ENCODE measurements around the gene FABP1. TPM values are rescaled to one million over a fixed set of nuclear protein-coding genes. Genes with fewer than 3 reads are reported as not detected.

The FABP1 gene
- total and polyA plus RNA-seq, 2 of the 4 experiments (the other 2 are of a cell fraction) = not detected

GRCh38 chr2:88133875-88134274 lies 6.0 kb upstream of the FABP1 start:
- BruUV-seq (replicated peaks) = no TSS peak
- no peak overlapping the region for H4K91ac ChIP-seq (ENCODE audit: insufficient read depth, low read depth, low read length)
- no peaks in the 10 kb centered on the region for H3K79me1 ChIP-seq (ENCODE audit: low read depth in 1 of 2, low read length in 2 of 2)
- no peaks in the 10 kb centered on the region; the same call in none of the 2 replicates for H3K27me3 ChIP-seq (ENCODE audit: control insufficient read depth, insufficient read depth, low read length)
- no peak overlapping the region for H3K27ac ChIP-seq (ENCODE audit: insufficient read depth, low read length)
- no peak overlapping the region for H2AFZ ChIP-seq (replicated peaks; ENCODE audit: low read length, poor library complexity)
- H2AK9ac ChIP-seq (replicated peaks; ENCODE audit: low read depth, low read length, poor library complexity) = no peak overlapping the region
- no peak overlapping the region for H3K4me2 ChIP-seq (ENCODE audit: low read depth, low read length)
- no CpG with 5 or more reads among the region's 3 CpGs for WGBS, 2 experiments (ENCODE audit: extremely low coverage in 2 of 2, insufficient read length in 1 of 2)
- H3K4me1 ChIP-seq (ENCODE audit: control insufficient read depth, insufficient read depth, low read length) = no peaks in the 10 kb centered on the region
- no peaks in the 10 kb centered on the region for H3K9me1 ChIP-seq (ENCODE audit: insufficient read depth, low read length)
- ATAC-seq (ENCODE audit: low read depth) (no peak), DNase-seq (no peak)
- no peak for TF ChIP-seq RFX5 (IDR thresholded peaks at IDR 0.05; ENCODE audit: low read depth, low read length)
- TF ChIP-seq MXI1 (IDR thresholded peaks at IDR 0.05; ENCODE audit: borderline replicate concordance, low read depth, low read length) = no peak
- no peak for TF ChIP-seq BHLHE40 (IDR thresholded peaks at IDR 0.05; ENCODE audit: low read depth, low read length)
- no peak for TF ChIP-seq SMC3 (IDR thresholded peaks at IDR 0.05; ENCODE audit: low read depth, low read length)
- TF ChIP-seq, protein P1, sequence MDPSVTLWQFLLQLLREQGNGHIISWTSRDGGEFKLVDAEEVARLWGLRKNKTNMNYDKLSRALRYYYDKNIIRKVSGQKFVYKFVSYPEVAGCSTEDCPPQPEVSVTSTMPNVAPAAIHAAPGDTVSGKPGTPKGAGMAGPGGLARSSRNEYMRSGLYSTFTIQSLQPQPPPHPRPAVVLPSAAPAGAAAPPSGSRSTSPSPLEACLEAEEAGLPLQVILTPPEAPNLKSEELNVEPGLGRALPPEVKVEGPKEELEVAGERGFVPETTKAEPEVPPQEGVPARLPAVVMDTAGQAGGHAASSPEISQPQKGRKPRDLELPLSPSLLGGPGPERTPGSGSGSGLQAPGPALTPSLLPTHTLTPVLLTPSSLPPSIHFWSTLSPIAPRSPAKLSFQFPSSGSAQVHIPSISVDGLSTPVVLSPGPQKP (IDR thresholded peaks at IDR 0.05; ENCODE audit: borderline replicate concordance, low read depth, low read length) = no peak
- TF ChIP-seq POLR2A (IDR thresholded peaks at IDR 0.05; ENCODE audit: low read depth, low read length) = no peak
- no peak for TF ChIP-seq CEBPB (IDR thresholded peaks at IDR 0.05; ENCODE audit: low read depth, low read length)
- no peak for TF ChIP-seq RAD21 (IDR thresholded peaks at IDR 0.05; ENCODE audit: low read length)
- TF ChIP-seq NFE2L2 (IDR thresholded peaks at IDR 0.05; ENCODE audit: low read depth, low read length) = no peak
- no peak for TF ChIP-seq FOS (IDR thresholded peaks at IDR 0.05; ENCODE audit: low read depth, low read length)
- TF ChIP-seq MAZ (IDR thresholded peaks at IDR 0.05; ENCODE audit: borderline replicate concordance, low read depth, low read length) = no peak
- no peak for TF ChIP-seq CTCF (conservative IDR thresholded peaks at IDR 0.05; ENCODE audit: low read depth, low read length)
- TF ChIP-seq CHD1 (IDR thresholded peaks at IDR 0.05; ENCODE audit: low read depth, low read length) = no peak
- TF ChIP-seq, protein P2, sequence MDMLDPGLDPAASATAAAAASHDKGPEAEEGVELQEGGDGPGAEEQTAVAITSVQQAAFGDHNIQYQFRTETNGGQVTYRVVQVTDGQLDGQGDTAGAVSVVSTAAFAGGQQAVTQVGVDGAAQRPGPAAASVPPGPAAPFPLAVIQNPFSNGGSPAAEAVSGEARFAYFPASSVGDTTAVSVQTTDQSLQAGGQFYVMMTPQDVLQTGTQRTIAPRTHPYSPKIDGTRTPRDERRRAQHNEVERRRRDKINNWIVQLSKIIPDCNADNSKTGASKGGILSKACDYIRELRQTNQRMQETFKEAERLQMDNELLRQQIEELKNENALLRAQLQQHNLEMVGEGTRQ (IDR thresholded peaks at IDR 0.05; ENCODE audit: low read depth, low read length) = no peak
- TF ChIP-seq RCOR1 (IDR thresholded peaks at IDR 0.05; ENCODE audit: insufficient replicate concordance, low read length) = no peak
- TF ChIP-seq MAFK (IDR thresholded peaks at IDR 0.05; ENCODE audit: low read depth, low read length) = no peak
- H3K56ac ChIP-seq (ENCODE audit: extremely low read depth, insufficient read depth, low read length) = no peak overlapping the region
- no peaks in the 10 kb centered on the region for H4K20me1 ChIP-seq (ENCODE audit: insufficient read depth, low read length)
- no peak overlapping the region for H2AK5ac ChIP-seq (ENCODE audit: low read depth, low read length)
- dilution Hi-C loops (cut with HindIII; ENCODE audit: low sequenced_read_pairs, unreplicated experiment) = no loop called here
- no peaks in the 10 kb centered on the region for H3K36me3 ChIP-seq (ENCODE audit: control insufficient read depth, insufficient read depth, low read length)
- H2BK120ac ChIP-seq (ENCODE audit: low read depth, low read length) = no peak overlapping the region
- no peak overlapping the region for H3K14ac ChIP-seq (replicated peaks; ENCODE audit: low read depth, low read length)
- H2BK5ac ChIP-seq (ENCODE audit: low read depth, low read length, poor library complexity, severe bottlenecking) = no peak overlapping the region
- H3K4me3 ChIP-seq (ENCODE audit: insufficient read depth, low read depth, low read length) = no peak overlapping the region
- H2BK20ac ChIP-seq (ENCODE audit: low read depth, low read length) = no peak overlapping the region
- no peaks in the 10 kb centered on the region for H3K9me3 ChIP-seq (ENCODE audit: control insufficient read depth, insufficient read depth, low read length)
- H4K5ac ChIP-seq (ENCODE audit: low read depth, low read length) = no peak overlapping the region
- intact Hi-C loops (cut with micrococcal nuclease) = no loop called here
- H3K18ac ChIP-seq (ENCODE audit: low read depth, low read length) = no peak overlapping the region
- H3K4ac ChIP-seq (ENCODE audit: low read depth, low read length) = no peak overlapping the region
- POLR2A ChIA-PET (ENCODE audit: unreplicated experiment) = no interaction called here
- H3K9ac ChIP-seq (ENCODE audit: low read depth, low read length) = no peak overlapping the region
- H3K23ac ChIP-seq (ENCODE audit: low read depth, low read length) = no peak overlapping the region
- CTCF ChIA-PET = no interaction called here
- in situ Hi-C loops (cut with MboI; ENCODE audit: low sequenced_read_pairs) = no loop called here
- H4K8ac ChIP-seq (ENCODE audit: low read depth in 2 of 2, low read length in 2 of 2) = no peak overlapping the region
- H2BK15ac ChIP-seq (ENCODE audit: low read depth, low read length) = no peak overlapping the region

Measured in IMR-90 (cell line).